Testis (tissue), 3 donors: Measurements from ENCODE around the gene ACACB. TPM values are rescaled to one million over a fixed set of nuclear protein-coding genes. Genes with fewer than 3 reads are reported as not detected.

Experiments used
- DNase-seq: peaks from one replicate; pipeline ENCODE4 v3.0.0-alpha.2; 2019
- H3K27ac ChIP-seq, 2 donors: fragments of 200-600 bp; sonication (generic); one replicate each; pipeline ENCODE4 v1.5.1; 2019
- H3K27me3 ChIP-seq: fragments of 200-600 bp; sonication (generic); one replicate; pipeline ENCODE4 v1.5.1; 2019
- H3K36me3 ChIP-seq: fragments of 200-600 bp; sonication (generic); one replicate; pipeline ENCODE4 v1.5.1; 2017; ENCODE audit warnings: low read depth; ENCODE audit errors: missing control alignments
- H3K4me1 ChIP-seq: fragments of 200-600 bp; sonication (generic); one replicate; pipeline ENCODE4 v1.5.1; 2019
- H3K4me3 ChIP-seq, 2 donors: fragments of 200-600 bp; sonication (generic); one replicate each; pipeline ENCODE4 v1.5.1; 2017 to 2019
- H3K9me3 ChIP-seq: fragments of 200-600 bp; sonication (generic); one replicate; pipeline ENCODE4 v1.5.1; 2017
- POLR2A ChIP-seq: fragments of 450-650 bp; IDR thresholded peaks from one replicate; pipeline ENCODE4 v1.6.1; 2017; ENCODE audit warnings: antibody characterized with exemption, mild to moderate bottlenecking, moderate library complexity
- WGBS, 2 donors: methylation state at CpG; one replicate each; pipeline ENCODE4 v1.1.5; 2018; 5-methylcytosine and 5-hydroxymethylcytosine counted together
- intact Hi-C: fragments of 100-400 bp; cut with DNase I; formaldehyde crosslinking; loops from one replicate; pipeline ENCODE4 v1.15.1; 2023; ENCODE audit warnings: low total_unique reads
- polyA plus RNA-seq: library from polyadenylated mRNA; stranded (reverse); fragments of 350-450 nt; fragmentation: Illumina TruSeq; extraction: RNeasy Lipid Tissue Mini Kit (QIAGEN cat#74804); gene quantifications from one replicate; pipeline ENCODE4 v1.2.3, GENCODE V29; 2014; ENCODE audit warnings: low read depth, low replicate concordance; ENCODE audit not compliant: insufficient read depth
- total RNA-seq, 2 donors: library from RNA; depleted of rRNA; stranded (reverse); fragments of >200 nt; gene quantifications; one replicate each; pipeline ENCODE4 v1.2.3, GENCODE V29; 2016
- TF ChIP-seq, protein P1 (sequence below), 3 experiments: fragments of 450-650 bp in 2 of 3; fragments of 200-600 bp in 1 of 3; sonication (generic) in 1 of 3; IDR thresholded peaks; one replicate each; pipeline ENCODE4 v1.5.1; 2016 to 2019; ENCODE audit warnings: antibody characterized with exemption in 3 of 3, mild to moderate bottlenecking in 2 of 3, moderate library complexity in 1 of 3

ACACB gene
- total and polyA plus RNA-seq, 3 donors from 2014 or later, result 25.5 to 96.8 (median 61.6) TPM

DNA sequence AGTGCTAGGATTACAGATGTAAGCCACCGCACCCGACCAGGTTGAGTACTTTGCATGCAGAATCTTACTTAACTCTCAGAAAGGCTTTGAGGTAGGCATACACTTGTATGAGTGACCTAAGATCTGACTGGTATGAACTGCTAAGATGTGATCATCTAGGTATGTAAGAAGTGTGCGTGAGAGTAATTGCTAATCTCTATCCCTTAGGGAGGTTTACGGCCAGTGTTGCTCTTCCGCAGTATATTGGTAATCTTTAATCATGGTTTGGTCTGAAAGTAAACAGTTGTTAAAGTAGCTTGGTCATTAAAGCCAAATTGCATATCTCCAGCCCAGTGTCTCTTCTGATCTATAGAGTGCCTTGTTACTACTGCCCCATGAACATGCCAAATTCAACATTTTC lies 11.2 kb upstream of the ACACB start:
- intact Hi-C loops, result no loop called here
- H3K9me3 ChIP-seq, result no peaks in the 10 kb centered on the region
- H3K4me1 ChIP-seq, result peaks cover 7% of the 10 kb centered on the region
- H3K4me3 ChIP-seq, result no peak overlapping the region
- 87 to 95% methylated on average over 5 of the region's 5 CpGs for WGBS, 2 donors
- H3K27ac ChIP-seq, result no peak overlapping the region
- DNase-seq, result no peak
- no peaks in the 10 kb centered on the region for H3K36me3 ChIP-seq
- H3K27me3 ChIP-seq, result no peaks in the 10 kb centered on the region
- TF ChIP-seq, protein P1, sequence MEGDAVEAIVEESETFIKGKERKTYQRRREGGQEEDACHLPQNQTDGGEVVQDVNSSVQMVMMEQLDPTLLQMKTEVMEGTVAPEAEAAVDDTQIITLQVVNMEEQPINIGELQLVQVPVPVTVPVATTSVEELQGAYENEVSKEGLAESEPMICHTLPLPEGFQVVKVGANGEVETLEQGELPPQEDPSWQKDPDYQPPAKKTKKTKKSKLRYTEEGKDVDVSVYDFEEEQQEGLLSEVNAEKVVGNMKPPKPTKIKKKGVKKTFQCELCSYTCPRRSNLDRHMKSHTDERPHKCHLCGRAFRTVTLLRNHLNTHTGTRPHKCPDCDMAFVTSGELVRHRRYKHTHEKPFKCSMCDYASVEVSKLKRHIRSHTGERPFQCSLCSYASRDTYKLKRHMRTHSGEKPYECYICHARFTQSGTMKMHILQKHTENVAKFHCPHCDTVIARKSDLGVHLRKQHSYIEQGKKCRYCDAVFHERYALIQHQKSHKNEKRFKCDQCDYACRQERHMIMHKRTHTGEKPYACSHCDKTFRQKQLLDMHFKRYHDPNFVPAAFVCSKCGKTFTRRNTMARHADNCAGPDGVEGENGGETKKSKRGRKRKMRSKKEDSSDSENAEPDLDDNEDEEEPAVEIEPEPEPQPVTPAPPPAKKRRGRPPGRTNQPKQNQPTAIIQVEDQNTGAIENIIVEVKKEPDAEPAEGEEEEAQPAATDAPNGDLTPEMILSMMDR (IDR thresholded peaks at IDR 0.05), result no peak
- TF ChIP-seq POLR2A, result no peak

DNA sequence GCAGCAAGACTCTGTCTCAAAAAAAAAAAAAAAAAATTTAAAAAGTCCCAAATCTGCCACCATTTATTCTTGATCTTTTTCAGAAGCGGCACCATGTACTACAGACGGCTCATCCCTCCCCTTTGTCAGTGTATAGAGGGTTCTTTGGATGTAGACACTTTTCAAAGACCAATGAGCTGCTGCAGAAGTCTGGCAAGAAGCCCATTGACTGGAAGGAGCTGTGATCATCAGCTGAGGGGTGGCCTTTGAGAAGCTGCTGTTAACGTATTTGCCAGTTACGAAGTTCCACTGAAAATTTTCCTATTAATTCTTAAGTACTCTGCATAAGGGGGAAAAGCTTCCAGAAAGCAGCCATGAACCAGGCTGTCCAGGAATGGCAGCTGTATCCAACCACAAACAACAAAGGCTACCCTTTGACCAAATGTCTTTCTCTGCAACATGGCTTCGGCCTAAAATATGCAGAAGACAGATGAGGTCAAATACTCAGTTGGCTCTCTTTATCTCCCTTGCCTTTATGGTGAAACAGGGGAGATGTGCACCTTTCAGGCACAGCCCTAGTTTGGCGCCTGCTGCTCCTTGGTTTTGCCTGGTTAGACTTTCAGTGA lies 6.5 kb upstream of the ACACB start:
- Histone ChIP-seq H3K36me3 (no peaks in the 10 kb centered on the region), H3K4me3 (no peak overlapping the region), H3K9me3 (no peaks in the 10 kb centered on the region), H3K27ac (peak overlapping the region; percentile 81 to 89), H3K4me1 (peaks cover 38% of the 10 kb centered on the region), H3K27me3 (no peaks in the 10 kb centered on the region)
- DNase-seq, result no peak
- TF ChIP-seq, protein P1 (IDR thresholded peaks at IDR 0.05), result no peak
- no peak for TF ChIP-seq POLR2A
- WGBS, 2 donors, result 70 to 80% methylated on average over 6 of the region's 6 CpGs
- intact Hi-C loops, result loop anchor here (2.0 kb wide), 1 partner anchor 13 kb away; the partner anchor contains the start of gene UNG

DNA sequence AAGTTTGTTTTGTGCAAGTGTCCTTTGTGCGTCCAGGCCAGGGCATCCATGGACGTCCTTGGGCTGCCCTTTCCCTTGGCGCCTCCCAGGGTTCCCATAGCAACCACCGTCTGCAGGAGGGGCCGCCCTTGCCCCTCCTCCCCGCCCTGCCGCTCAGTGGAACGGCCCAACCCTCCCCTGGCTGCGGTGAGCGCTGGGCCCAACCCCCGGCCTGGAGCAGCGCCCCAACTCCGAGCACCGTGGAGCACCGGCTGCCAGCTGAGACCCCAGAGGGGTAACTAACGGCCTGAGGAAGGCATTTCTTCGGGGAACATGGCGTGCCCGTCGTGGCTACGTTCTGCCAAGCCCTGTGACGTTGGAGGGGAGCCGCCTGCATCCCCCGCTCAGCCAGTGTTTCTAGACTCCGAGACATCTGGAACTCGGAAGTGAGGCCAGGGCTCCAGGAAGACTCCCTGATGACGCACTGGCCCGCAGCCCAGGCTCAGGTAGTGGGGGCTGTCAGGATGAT lies 5.3 kb upstream of the ACACB start:
- H3K27ac ChIP-seq, result peak overlapping the region; percentile 81 to 89
- H3K9me3 ChIP-seq, result no peaks in the 10 kb centered on the region
- 0 to 4% methylated on average over 9 to 27 of the region's 28 CpGs for WGBS, 2 donors
- H3K27me3 ChIP-seq, result no peaks in the 10 kb centered on the region
- intact Hi-C loops, result loop anchor here (2.0 kb wide), 1 partner anchor 14 kb away; the partner anchor contains the start of gene UNG
- H3K4me3 ChIP-seq, result peak overlapping the region; percentile 53 to 64
- no peaks in the 10 kb centered on the region for H3K36me3 ChIP-seq
- peak; percentile 96 for DNase-seq
- TF ChIP-seq, protein P1 (IDR thresholded peaks at IDR 0.05), result no peak
- no peak for TF ChIP-seq POLR2A
- peaks cover 50% of the 10 kb centered on the region for H3K4me1 ChIP-seq

DNA sequence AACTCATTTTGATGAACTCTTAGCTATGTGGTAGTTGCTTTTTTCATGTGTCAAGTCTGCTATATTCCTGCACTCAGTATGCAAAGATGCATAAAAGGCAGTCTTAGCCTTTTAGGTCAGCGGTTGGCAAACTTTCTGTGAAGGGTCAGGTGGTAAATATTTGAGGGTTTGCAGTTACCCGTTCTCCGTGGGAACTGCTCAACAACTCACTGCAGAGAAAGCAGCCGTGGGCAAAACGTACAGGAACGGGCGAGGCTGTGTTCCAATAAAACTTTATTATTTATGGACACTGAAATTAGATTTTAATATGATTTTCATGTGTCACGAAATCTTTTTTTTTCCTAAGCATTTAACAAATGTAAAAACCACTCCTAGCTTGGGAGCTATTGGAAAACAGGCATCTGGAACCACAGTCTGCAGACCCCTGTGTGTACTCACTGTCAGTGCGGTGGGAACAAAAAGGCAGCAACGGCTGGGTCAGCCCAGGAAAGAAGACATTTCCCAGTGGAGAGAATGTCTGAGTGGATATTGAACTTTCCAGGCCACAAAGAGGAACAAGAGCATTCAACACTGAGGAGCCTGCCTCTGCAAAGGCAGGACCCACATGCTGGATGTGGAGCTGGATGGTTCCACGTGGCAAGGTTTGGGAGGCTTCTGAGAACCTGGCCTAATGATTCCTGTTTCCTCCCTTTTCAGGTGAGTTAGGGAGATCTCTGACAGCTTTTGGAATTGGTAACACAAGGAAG lies 3.5 kb upstream of the ACACB start:
- intact Hi-C loops, result no loop called here
- Histone ChIP-seq H3K4me3 (no peak overlapping the region), H3K9me3 (no peaks in the 10 kb centered on the region)

More for the DNA sequence above, 3.5 kb upstream of the ACACB start:
- TF ChIP-seq POLR2A, result no peak
- TF ChIP-seq, protein P1 (IDR thresholded peaks at IDR 0.05), result no peak
- peaks cover 69% of the 10 kb centered on the region for H3K4me1 ChIP-seq
- H3K27ac ChIP-seq, result peak overlapping the region in 1 of 2 donors; percentile 89
- H3K36me3 ChIP-seq, result no peaks in the 10 kb centered on the region
- DNase-seq, result no peak
- H3K27me3 ChIP-seq, result no peaks in the 10 kb centered on the region
- 57 to 63% methylated on average over 11 of the region's 11 CpGs for WGBS, 2 donors
